HG03342 (cell line): ENCODE data around the gene GALNT13.

Source experiments
- ATAC-seq: cut with Tn5 transposase; IDR thresholded peaks from one replicate; pipeline ENCODE4 v1.9.1; 2021; ENCODE audit warnings: mild to moderate bottlenecking, moderate library complexity; ENCODE audit not compliant: unreplicated experiment

The GALNT13 gene

GRCh38 chr2:154097833-154098398 is 226.2 kb downstream of the GALNT13 start:
- no peak for ATAC-seq

GRCh38 chr2:154120706-154121105 is 249.0 kb downstream of the GALNT13 start:
- no peak for ATAC-seq

DNA sequence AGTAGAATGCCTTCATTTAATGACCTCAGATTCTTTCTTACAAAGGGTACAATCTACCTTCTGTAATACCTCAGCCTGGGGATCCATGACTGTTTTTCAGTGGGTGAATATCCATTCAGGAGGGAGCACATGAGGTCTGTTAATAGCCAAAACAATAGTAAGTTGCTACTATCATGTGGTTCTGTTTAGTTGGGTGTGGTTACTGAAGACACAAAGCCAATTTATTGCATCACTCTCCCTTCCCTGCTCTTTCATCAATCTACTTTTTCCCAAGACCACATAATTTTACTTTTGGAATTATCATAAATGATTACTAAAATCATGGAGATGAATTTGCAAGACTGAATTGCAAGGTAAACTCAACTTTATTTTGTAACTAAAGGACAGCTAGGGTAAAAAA is 254.2 kb downstream of the GALNT13 start:
- ATAC-seq = no peak

- no peak for ATAC-seq
Observed at GRCh38 chr2:154130821-154131220, 259.1 kb downstream of the GALNT13 start.

- no peak for ATAC-seq
Observed at GRCh38 chr2:154132827-154133226, 261.1 kb downstream of the GALNT13 start.

DNA sequence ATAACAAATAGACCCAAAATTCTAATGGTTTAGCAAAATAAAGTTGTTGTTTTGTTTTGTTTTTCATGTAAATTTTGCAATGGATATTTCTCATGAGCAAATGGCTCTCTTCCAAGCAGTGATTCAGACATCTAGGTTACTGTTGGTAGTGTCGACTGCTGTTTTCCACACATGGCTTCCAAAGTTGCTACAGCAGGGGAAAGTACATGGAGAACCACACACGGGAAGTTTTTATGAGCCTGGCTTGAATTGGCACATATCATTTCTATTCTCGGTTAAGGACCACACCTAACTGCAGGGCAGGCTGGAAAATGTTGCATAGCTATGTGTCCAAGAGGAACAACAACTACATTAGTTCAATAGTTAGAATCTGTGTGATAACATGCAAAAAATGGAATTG is 262.1 kb downstream of the GALNT13 start:
- no peak for ATAC-seq

GRCh38 chr2:154140249-154141025 is 268.7 kb downstream of the GALNT13 start:
- no peak for ATAC-seq

DNA sequence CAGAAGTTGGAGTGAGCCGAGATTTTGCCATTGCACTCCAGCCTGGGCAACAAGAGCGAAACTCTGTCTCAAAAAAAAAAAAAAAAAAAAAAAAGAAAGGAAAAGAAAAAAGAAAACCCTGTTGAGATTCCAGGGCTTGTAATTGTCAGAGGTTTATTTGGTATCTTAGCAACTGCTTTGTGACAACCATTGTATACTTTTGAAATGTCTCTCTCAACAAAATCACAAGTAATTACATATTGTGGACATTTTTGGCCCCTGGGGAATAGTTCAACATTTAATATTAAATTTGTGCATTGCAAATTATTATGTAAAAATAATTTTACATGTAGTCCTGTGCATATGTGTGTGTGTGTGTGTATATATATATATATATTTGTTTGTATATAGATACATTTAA is 270.8 kb downstream of the GALNT13 start:
- no peak for ATAC-seq

GRCh38 chr2:154143105-154143504 is 271.4 kb downstream of the GALNT13 start:
- no peak for ATAC-seq

GRCh38 chr2:154158101-154158500 is 286.4 kb downstream of the GALNT13 start:
- no peak for ATAC-seq

GRCh38 chr2:154161286-154161685 is 289.6 kb downstream of the GALNT13 start:
- ATAC-seq = no peak

DNA sequence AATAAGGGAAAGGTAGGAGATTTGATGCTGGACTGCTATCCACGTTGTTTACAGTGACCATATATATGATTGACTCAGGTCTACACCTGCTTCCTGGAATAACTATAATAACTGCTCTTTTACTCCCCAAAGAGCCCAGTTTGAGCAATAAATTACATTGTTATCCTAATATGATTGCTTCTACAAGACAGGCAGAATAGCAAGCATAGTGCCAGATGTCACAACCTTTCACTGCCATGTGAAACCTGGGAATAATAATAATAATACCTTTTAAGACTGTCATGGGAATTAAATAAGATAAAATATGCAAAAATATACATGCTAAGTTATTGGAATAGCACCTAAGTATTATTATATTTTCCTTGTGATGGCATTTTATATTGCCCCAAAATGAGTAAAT is 298.7 kb downstream of the GALNT13 start:
- no peak for ATAC-seq

GRCh38 chr2:154173164-154173563 is 301.4 kb downstream of the GALNT13 start:
- no peak for ATAC-seq

DNA sequence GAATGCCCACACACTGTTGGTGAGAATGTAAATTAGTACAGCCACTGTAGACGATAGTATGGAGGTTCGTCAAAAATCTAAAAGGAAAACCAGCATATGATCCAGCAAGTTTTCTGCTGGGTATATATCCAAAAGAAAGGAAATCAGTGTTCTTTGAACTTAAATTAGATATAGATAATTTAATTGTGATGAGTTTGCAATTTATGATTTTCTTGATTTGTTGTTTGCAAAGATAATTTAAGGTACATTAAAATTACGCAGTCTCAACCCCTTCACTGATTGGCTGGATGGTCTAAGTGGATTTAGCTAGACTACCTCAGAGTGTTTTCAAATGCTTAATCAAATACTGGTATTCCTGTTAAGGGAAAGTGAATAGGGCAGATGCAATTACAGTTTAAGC is 302.2 kb downstream of the GALNT13 start:
- ATAC-seq = no peak

DNA sequence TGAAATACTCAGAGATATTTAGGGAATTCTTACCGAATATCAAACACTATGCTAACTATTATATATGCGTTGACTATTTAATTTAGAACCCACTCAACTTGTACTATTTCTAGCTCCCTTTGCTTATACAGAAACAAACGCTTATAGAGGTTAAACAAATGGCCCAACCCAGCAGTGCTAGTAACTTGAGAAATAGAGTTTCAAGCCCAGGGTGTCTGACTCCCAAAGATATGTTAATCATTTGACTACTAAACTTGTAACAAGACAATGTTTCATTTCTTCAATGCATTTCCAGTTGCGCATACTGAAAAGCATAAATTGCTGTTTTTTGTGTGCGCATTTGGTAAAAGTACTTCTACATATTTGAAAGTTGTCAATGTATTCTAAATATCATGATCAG is 310.3 kb downstream of the GALNT13 start:
- no peak for ATAC-seq

GRCh38 chr2:154187948-154188347 is 316.2 kb downstream of the GALNT13 start:
- ATAC-seq = no peak

- no peak for ATAC-seq
Observed at GRCh38 chr2:154189953-154190352, 318.2 kb downstream of the GALNT13 start.

DNA sequence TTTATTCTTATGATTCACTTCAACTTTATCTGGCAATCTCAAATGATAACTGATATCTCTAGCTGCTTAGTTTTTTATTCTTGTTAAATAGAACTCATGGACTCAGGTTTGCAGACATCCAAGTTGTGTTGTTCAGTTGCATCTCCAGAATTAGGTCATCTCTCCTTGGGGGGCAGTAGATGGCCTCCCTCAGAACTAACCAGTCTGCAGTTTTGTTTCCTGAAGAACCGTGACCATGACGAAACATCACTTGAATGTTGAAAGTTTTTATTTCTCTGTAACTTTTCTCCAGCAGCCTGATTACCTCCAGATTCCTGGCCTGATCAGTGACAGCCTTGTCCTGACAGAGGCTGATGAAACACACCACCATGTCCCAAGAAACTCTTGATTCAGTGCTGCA is 321.5 kb downstream of the GALNT13 start:
- no peak for ATAC-seq

DNA sequence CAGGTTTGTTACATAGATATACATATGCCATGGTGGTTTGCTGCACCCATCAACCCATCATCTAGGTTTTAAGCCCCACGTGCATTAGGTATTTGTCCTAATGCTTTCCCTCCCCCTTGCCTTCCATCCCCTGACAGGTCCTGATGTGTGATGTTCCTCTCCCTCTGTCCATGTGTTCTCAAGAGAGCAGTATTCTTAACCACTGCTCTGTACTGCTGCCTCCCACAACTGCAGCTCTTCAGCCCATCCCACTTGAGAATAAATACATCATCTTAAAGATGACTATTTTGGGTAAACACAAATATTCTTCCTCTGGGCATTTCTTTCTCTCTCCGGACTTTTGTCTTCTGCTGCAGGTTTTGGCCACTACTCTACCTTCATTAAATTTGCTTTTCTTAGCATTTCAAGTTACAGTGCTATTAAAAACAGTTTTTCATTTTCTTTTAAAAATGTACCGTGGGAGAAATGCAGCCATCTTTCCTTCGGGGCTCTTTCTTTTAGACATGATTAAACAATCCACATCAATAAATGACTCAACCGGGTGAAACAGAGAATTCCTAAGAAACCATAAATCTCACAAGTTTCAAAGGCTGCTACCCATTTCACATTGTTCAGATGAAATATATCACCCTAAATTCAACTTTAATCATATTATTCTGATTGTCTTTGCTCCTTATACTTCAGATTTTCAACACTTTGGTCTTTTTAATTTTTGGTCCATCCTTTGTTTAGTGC is 323.4 kb downstream of the GALNT13 start:
- no peak for ATAC-seq

DNA sequence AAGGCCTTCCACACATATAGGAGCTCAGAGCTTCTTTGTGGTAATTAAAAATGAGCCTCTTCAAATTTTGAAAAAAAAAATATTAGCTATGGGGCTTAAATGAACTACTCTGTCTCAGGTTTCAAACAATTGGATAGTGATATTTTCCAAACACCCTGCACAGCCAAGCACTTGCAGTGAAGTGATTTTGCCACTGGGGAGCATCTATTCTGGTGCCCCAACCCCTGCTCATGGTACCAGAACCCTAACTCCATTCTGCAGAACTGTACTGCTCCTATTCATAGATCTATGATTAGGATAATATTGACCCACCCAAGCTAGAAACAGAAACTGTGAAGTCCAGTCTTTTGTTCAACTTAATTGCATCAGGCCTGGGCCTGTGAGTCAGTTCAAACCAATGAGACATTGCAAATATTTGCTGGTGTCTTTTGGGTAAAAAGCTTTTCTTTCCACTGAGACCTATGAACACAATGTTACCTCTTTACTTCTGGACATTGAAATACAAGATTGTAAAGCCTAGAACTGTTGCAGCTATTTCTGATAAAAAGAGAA is 324.0 kb downstream of the GALNT13 start:
- no peak for ATAC-seq

DNA sequence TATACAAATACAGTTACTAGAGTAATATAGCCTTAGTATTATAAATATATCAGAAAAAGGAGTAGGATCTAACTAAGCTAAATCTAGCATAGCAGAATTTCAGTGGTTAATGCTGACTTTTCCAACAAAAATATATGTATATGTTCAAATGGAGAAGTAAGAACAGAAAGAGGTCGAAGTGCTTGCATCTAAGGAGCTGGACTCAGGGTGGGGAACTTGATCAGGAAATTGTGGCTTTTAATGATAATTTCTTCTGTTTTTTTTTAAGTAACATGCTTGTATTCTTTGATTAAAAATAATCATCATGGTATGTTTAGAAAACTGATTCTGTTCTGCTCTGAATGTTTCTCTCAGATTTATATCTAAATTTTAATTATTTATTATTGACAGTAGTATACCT is 327.1 kb downstream of the GALNT13 start:
- no peak for ATAC-seq

GRCh38 chr2:154203206-154203605 is 331.5 kb downstream of the GALNT13 start:
- ATAC-seq = no peak
